HG03064 (cell line): ENCODE measurements around the gene RAP2C.

ENCODE experiments used
- ATAC-seq: cut with Tn5 transposase; IDR thresholded peaks from one replicate; pipeline ENCODE4 v1.9.1; 2021; ENCODE audit warnings: low read depth; ENCODE audit not compliant: unreplicated experiment

The RAP2C gene

GRCh38 chrX:132219343-132219768 lies at the start of gene RAP2C:
Gene RAP2C (minus strand): TSS chrX:132219447. CDS start chrX:132217268, 2,179 bp downstream.
- peak; percentile 42 for ATAC-seq

GRCh38 chrX:132267392-132267791 lies 48.1 kb upstream of the RAP2C start:
- no peak for ATAC-seq

- no peak for ATAC-seq
Measured at GRCh38 chrX:132266583-132267355, 47.5 kb upstream of the RAP2C start.

GRCh38 chrX:132263127-132263526 lies 43.9 kb upstream of the RAP2C start:
- ATAC-seq: no peak

- ATAC-seq: no peak
Measured at GRCh38 chrX:132258509-132258908, 39.3 kb upstream of the RAP2C start.

GRCh38 chrX:132257116-132257515 lies 37.9 kb upstream of the RAP2C start:
- ATAC-seq: no peak

GRCh38 chrX:132236121-132236520 lies 16.9 kb upstream of the RAP2C start:
- ATAC-seq: no peak

- ATAC-seq: no peak
Measured at GRCh38 chrX:132235488-132235887, 16.2 kb upstream of the RAP2C start.

- no peak for ATAC-seq
Measured at GRCh38 chrX:132231587-132231986, 12.3 kb upstream of the RAP2C start.

GRCh38 chrX:132227383-132228112 lies 8.3 kb upstream of the RAP2C start:
- no peak for ATAC-seq

- no peak for ATAC-seq
Measured at GRCh38 chrX:132226169-132226568, 6.9 kb upstream of the RAP2C start.

GRCh38 chrX:132218100-132218812 lies 991 bp downstream of the RAP2C start:
- ATAC-seq: peak; percentile 39

GRCh38 chrX:132217203-132218073 lies 1.8 kb downstream of the RAP2C start:
- ATAC-seq: peak; percentile 63

- peak; percentile 8 for ATAC-seq
Measured at GRCh38 chrX:132216806-132217202, 2.4 kb downstream of the RAP2C start.

- no peak for ATAC-seq
Measured at GRCh38 chrX:132216283-132216682, 3.0 kb downstream of the RAP2C start.

GRCh38 chrX:132214518-132214917 lies 4.7 kb downstream of the RAP2C start:
- ATAC-seq: no peak

- ATAC-seq: no peak
Measured at GRCh38 chrX:132209527-132209926, 9.7 kb downstream of the RAP2C start.

- ATAC-seq: no peak
Measured at GRCh38 chrX:132208422-132208821, 10.8 kb downstream of the RAP2C start.

GRCh38 chrX:132207996-132208395 lies 11.3 kb downstream of the RAP2C start:
- ATAC-seq: no peak

GRCh38 chrX:132206259-132206658 lies 13.0 kb downstream of the RAP2C start:
- no peak for ATAC-seq
